Measurements from ENCODE around the gene C2orf68.

GRCh38 chr2:85600951-85601770 is 10.7 kb downstream of the C2orf68 start:
- TF ChIP-seq, protein P1, sequence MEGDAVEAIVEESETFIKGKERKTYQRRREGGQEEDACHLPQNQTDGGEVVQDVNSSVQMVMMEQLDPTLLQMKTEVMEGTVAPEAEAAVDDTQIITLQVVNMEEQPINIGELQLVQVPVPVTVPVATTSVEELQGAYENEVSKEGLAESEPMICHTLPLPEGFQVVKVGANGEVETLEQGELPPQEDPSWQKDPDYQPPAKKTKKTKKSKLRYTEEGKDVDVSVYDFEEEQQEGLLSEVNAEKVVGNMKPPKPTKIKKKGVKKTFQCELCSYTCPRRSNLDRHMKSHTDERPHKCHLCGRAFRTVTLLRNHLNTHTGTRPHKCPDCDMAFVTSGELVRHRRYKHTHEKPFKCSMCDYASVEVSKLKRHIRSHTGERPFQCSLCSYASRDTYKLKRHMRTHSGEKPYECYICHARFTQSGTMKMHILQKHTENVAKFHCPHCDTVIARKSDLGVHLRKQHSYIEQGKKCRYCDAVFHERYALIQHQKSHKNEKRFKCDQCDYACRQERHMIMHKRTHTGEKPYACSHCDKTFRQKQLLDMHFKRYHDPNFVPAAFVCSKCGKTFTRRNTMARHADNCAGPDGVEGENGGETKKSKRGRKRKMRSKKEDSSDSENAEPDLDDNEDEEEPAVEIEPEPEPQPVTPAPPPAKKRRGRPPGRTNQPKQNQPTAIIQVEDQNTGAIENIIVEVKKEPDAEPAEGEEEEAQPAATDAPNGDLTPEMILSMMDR (IDR thresholded peaks at IDR 0.05): no peak
- TF ChIP-seq POLR2A (IDR thresholded peaks at IDR 0.05): no peak
